H1 (cell line): ENCODE measurements around the gene UBL4B.

ENCODE experiments used
- BRCA1 ChIP-seq: IDR thresholded peaks from 2 replicates; pipeline ENCODE4 v1.6.1; 2012; ENCODE audit warnings: low read depth, low read length, improper control_type of control experiment
- CBX8 ChIP-seq: fragments of 300-800, 300-1000 bp; sonication (generic); IDR thresholded peaks from 2 replicates; pipeline ENCODE4 v1.7.1; 2016; ENCODE audit warnings: low read depth, low read length, borderline replicate concordance
- EZH2 ChIP-seq: fragments of 200-600 bp; sonication (generic); IDR thresholded peaks from 2 replicates; pipeline ENCODE4 v1.7.1; 2012; ENCODE audit warnings: low read depth, mild to moderate bottlenecking, moderate library complexity, low read length, inconsistent platforms; ENCODE audit not compliant: severe bottlenecking
- FOSL1 ChIP-seq: IDR thresholded peaks from 2 replicates; pipeline ENCODE4 v1.6.1; 2011; ENCODE audit warnings: mild to moderate bottlenecking, low read depth, low read length, moderate library complexity; ENCODE audit not compliant: insufficient read depth
- KDM1A ChIP-seq: fragments of 200-600, 300-600 bp; sonication (generic); IDR thresholded peaks from 2 replicates; pipeline ENCODE4 v1.7.1; 2016; ENCODE audit warnings: mild to moderate bottlenecking, low read length, borderline replicate concordance
- POLR2AphosphoS5 ChIP-seq: IDR thresholded peaks from 2 replicates; pipeline ENCODE4 v1.6.1; 2011; ENCODE audit warnings: low read depth, low read length
- SRF ChIP-seq: IDR thresholded peaks from 2 replicates; pipeline ENCODE4 v1.6.1; 2011; ENCODE audit warnings: mild to moderate bottlenecking, low read depth, low read length, moderate library complexity
- TAF1 ChIP-seq: IDR thresholded peaks from 2 replicates; pipeline ENCODE4 v1.6.1; 2011; ENCODE audit warnings: mild to moderate bottlenecking, low read depth, low read length
- ZNF274 ChIP-seq: IDR thresholded peaks from 2 replicates; pipeline ENCODE4 v1.7.0; 2012; ENCODE audit warnings: low read length, borderline replicate concordance; ENCODE audit errors: extremely low read depth
- TF ChIP-seq, protein P1 (sequence below), 3 experiments: IDR thresholded peaks; 1 replicate in 2 of 3; 2 replicates in 1 of 3; pipeline versions ENCODE4 v1.5.1 to v1.6.1; 2011; ENCODE audit warnings: low read length in 3 of 3, mild to moderate bottlenecking in 3 of 3, inconsistent platforms in 2 of 3, low read depth in 1 of 3, moderate library complexity in 1 of 3; ENCODE audit not compliant: insufficient read depth in 1 of 3; ENCODE audit errors: control extremely low read depth in 1 of 3
- TF ChIP-seq, protein P2 (sequence below): IDR thresholded peaks from 2 replicates; pipeline ENCODE4 v1.6.1; 2011; ENCODE audit warnings: low read length, improper control_type of control experiment
- TF ChIP-seq, protein P3 (sequence below): IDR thresholded peaks from 2 replicates; pipeline ENCODE4 v1.6.1; 2012; ENCODE audit warnings: inconsistent platforms

DNA sequence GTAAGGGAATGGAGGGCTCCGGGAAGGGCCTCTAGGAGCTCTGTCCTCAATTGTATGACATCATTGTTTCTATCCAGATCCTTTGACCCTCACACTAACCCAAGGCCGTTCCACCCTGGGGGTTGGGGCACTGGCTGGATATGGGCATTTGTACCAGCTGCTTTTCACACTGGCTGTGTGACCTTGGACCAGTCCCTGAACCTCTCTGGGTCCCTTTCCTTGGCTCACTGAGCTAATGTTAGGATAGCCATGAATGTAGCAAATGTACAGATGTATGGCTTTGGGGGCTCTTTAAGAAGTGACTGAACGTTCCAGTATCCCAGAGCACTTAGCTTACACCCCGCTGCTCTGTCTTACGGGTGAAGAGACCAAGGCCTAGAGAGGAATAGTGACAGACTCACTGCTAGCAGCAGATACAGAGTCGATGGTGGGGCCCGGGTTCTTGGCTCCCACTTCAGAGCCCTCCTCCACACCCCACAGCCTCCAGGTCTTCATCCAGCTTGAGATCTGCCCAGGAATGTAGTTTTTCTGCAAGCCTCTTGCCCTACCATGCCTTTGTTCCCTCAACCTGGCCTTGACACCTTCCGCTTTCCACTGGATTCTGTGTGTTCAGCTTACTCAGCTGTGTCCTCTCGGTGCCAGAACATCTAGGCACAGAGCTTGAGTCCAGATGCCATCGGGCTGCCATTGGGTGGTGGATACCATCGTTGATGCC, 14.6 kb upstream of the UBL4B start:
- TF ChIP-seq TAF1, result no peak
- TF ChIP-seq SRF, result no peak
- no peak for TF ChIP-seq ZNF274
- TF ChIP-seq, protein P1, sequence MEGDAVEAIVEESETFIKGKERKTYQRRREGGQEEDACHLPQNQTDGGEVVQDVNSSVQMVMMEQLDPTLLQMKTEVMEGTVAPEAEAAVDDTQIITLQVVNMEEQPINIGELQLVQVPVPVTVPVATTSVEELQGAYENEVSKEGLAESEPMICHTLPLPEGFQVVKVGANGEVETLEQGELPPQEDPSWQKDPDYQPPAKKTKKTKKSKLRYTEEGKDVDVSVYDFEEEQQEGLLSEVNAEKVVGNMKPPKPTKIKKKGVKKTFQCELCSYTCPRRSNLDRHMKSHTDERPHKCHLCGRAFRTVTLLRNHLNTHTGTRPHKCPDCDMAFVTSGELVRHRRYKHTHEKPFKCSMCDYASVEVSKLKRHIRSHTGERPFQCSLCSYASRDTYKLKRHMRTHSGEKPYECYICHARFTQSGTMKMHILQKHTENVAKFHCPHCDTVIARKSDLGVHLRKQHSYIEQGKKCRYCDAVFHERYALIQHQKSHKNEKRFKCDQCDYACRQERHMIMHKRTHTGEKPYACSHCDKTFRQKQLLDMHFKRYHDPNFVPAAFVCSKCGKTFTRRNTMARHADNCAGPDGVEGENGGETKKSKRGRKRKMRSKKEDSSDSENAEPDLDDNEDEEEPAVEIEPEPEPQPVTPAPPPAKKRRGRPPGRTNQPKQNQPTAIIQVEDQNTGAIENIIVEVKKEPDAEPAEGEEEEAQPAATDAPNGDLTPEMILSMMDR (IDR thresholded peaks at IDR 0.05; ENCODE audit: control extremely low read depth in 1 of 3, insufficient read depth in 1 of 3, low read depth in 1 of 3, low read length in 3 of 3), result no peak
- no peak for TF ChIP-seq CBX8
- TF ChIP-seq POLR2AphosphoS5, result no peak
- no peak for TF ChIP-seq KDM1A
- no peak for TF ChIP-seq EZH2
- no peak for TF ChIP-seq FOSL1
- TF ChIP-seq BRCA1, result no peak
- TF ChIP-seq, protein P2, sequence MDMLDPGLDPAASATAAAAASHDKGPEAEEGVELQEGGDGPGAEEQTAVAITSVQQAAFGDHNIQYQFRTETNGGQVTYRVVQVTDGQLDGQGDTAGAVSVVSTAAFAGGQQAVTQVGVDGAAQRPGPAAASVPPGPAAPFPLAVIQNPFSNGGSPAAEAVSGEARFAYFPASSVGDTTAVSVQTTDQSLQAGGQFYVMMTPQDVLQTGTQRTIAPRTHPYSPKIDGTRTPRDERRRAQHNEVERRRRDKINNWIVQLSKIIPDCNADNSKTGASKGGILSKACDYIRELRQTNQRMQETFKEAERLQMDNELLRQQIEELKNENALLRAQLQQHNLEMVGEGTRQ, result no peak
- TF ChIP-seq, protein P3, sequence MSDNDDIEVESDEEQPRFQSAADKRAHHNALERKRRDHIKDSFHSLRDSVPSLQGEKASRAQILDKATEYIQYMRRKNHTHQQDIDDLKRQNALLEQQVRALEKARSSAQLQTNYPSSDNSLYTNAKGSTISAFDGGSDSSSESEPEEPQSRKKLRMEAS, result no peak
